Activated T-cell treated with anti-CD3 and anti-CD28 coated beads for 24 hours (primary cell): Measurements from ENCODE around the gene KLHL22.
A peak's percentile ranks its signal among the peaks of the same experiment; 100 is the strongest.

Experiments used
- DNase-seq: peaks from one replicate; pipeline ENCODE4 v3.0.0-alpha.2; 2020; ENCODE audit warnings: low read depth

The KLHL22 gene

DNA sequence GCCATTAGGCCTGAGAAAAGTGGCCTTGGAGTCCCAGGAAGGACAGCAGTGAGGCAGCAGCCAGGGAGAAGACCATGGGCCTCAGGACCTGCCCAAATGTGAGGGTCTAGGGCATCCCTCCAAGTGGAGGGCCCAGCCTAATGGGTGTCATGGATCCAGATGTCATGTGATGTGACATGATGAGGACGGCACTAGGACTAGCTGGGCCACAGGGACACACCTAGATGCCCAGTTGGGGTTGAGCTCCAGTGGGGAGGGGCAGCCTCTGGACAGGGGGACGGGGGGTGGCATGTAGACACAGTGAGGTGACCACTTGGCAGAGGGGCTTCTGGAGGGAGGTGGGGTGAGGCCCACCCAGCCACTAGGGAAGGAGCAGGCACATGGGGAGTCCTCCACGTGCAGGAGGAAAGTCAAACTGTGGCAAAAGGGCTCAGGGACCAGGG is 63.3 kb downstream of the KLHL22 start:
- DNase-seq = no peak

- DNase-seq = no peak
These were observed 63.9 kb downstream of the KLHL22 start for GRCh38 chr22:20431511-20432192.

GRCh38 chr22:20430720-20431510 is 64.7 kb downstream of the KLHL22 start:
- peak; percentile 39 for DNase-seq

GRCh38 chr22:20430101-20430719 is 65.4 kb downstream of the KLHL22 start:
- no peak for DNase-seq

GRCh38 chr22:20429254-20430100 is 66.1 kb downstream of the KLHL22 start:
- peak; percentile 66 for DNase-seq

DNA sequence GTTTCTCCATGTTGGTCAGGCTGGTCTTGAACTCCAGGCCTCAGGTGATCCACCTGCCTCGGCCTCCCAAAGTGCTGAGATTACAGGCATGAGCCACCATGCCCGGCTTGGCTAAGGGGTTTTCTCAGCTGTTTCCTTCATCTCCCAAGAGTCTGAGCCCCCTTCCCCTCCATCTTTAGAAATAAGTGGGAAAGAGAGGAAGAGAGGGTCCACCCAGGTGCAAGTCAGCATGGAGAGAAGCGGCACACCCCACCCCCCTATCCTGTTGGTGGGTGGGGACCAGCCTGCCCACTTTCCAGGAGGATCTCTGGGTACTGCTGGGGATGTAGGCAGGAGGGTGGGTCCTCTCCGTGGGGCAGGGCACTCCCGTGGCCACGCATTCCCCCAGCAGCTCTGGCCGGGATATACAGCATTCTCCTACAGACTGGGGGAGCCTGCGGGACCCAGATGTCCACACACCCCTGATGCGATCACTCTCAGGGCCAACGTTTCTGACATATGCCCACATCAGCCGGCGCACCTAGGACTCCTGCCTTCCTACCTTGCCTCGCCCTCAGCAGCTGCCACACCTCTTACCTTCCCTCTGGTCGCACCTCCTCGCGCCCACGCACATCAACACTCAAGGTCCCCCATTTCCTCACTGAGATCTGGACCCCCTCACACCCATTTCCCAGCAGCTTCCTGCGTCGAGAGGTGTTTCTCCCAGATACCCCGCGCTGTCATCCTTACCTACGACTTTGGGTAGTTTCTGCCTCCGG is 66.9 kb downstream of the KLHL22 start:
- DNase-seq = no peak

DNA sequence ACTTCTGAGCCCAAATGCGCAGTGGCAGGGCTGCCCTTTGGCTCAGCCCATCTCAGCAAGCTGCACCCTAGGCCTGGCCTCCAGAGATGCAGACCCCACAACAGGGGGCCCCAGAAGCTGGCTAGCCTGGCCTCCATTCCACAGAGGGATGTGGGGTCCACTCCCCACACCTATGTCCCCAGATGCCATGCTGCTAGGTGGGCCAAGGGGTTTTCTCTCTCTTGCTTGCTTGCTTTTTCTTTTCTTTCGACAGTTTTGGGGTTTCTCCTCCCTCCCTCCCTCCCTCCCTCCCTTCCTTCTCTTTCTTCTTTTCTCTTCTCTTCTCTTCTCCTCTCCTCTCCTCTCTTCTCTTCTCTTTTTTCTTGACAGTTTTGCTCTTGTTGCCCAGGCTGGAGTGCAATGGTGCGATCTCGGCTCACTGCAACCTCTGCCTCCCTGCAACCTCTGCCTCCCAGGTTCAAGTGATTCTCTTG is 67.6 kb downstream of the KLHL22 start:
- DNase-seq = no peak

- DNase-seq = no peak
These were observed 68.3 kb downstream of the KLHL22 start for GRCh38 chr22:20427104-20427944.

GRCh38 chr22:20426259-20426615 is 69.4 kb downstream of the KLHL22 start:
- DNase-seq = no peak

GRCh38 chr22:20425566-20426258 is 69.9 kb downstream of the KLHL22 start:
- DNase-seq = no peak

- no peak for DNase-seq
These were observed 70.5 kb downstream of the KLHL22 start for GRCh38 chr22:20424932-20425565.

GRCh38 chr22:20424568-20424931 is 71.0 kb downstream of the KLHL22 start:
- DNase-seq = no peak

- DNase-seq = no peak
These were observed 71.6 kb downstream of the KLHL22 start for GRCh38 chr22:20423906-20424551.

DNA sequence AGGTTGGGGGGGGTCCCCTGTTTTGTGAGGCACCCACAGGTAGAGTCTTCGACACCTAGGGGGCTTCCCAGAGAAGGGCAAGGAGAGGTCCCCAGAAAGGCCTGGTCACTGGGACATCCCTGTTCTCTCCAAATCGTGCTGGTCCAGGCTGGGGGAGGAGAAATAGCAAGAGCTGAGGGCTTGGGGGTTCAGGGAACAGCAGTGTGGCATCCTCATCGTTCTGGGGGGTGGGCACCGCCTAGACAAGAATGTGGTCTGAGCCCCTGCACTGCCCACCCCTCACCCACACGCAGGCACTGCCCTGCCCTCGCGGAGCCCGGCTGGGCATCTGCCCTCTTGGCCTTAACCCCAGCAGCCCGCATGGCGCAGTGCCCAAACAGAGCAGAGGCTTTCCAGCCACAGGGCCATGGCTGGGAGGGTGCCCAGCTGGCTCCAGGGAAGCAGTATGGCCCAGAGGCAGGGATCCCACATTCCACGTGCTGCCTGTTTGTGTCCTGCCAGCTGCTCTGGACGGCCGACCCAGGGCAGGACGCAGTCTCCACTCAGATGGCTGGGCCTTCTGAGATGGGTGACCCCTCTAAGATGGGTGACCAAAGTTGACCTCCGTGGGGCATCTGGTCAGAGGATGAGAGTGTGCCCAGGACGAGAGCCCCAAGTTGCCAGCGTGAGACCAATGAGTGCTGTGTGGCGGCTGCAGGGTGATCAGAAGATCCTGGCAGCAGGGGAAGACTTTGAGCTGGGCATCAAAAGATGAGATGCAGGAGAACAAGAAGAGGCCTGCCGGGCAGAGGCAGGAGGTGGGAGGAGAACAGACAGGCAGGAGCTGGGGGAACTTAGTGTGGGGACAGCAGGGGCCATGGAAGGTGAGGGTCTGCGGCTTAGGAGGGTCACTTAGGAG is 72.3 kb downstream of the KLHL22 start:
- no peak for DNase-seq

DNA sequence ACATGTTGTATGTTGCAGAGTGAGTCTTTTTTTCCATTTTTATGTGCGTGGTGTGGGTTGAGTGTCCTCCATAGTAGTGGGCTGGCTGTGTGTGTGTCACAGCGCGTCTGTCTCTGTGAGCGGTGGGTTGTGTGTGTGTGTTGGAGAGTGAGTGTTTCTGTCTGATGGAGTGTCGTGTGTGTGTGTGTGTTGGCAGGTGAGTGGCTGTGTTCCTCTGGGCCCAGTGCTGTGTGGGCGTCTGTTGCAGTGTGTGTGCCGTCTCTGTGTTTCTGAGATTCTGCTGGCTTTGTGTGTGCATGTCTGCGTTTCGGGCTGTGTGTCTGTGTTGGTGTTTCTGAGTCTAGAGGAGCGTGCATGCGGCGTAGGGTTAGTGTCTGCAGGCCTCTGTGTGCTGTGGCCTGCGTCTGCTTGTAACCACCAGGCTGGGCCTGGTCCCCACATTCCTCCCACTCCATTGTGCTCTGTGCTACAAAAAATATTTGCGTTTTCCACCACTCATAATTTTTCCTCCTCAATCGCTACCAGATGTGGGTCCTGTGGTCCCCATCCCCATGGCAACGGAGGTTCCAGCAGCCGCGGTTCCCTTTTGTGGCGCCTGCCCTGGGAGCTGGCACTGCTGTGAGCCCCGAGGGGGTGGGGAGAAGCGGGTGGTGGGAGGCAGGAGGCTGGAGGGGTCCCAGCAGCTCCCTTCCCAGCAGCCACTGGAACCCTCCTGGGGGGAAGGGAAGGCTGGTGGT is 73.2 kb downstream of the KLHL22 start:
- DNase-seq = no peak

GRCh38 chr22:20421507-20421874 is 74.1 kb downstream of the KLHL22 start:
- no peak for DNase-seq
